Fibroblast of pulmonary artery (primary cell): ENCODE results near the gene PPIL6.

ENCODE experiments used
- DNase-seq: peaks from one replicate; pipeline ENCODE4 v3.0.0-alpha.2; 2010; ENCODE audit warnings: low read depth
- H3K4me3 ChIP-seq: replicated peaks from 2 replicates; pipeline ENCODE4 v1.5.1; 2011; ENCODE audit warnings: low read depth, mild to moderate bottlenecking, control low read depth, low read length, moderate library complexity
- CTCF ChIP-seq: IDR thresholded peaks from 2 replicates; pipeline ENCODE4 v1.5.1; 2011; ENCODE audit warnings: mild to moderate bottlenecking, control low read depth, low read length, inconsistent platforms; ENCODE audit errors: missing control alignments

Gene PPIL6

GRCh38 chr6:109377717-109378116, 62.7 kb downstream of the PPIL6 start:
- TF ChIP-seq CTCF = no peak
- no peak overlapping the region for H3K4me3 ChIP-seq
- DNase-seq = no peak

- DNase-seq = no peak
- H3K4me3 ChIP-seq = no peak overlapping the region
- TF ChIP-seq CTCF = no peak
Measured at GRCh38 chr6:109374326-109374892, 66.0 kb downstream of the PPIL6 start.

- no peak for TF ChIP-seq CTCF
- no peak overlapping the region for H3K4me3 ChIP-seq
- DNase-seq = no peak
Measured at GRCh38 chr6:109373762-109374161, 66.7 kb downstream of the PPIL6 start.

GRCh38 chr6:109373331-109373730, 67.1 kb downstream of the PPIL6 start:
- no peak overlapping the region for H3K4me3 ChIP-seq
- no peak for TF ChIP-seq CTCF
- no peak for DNase-seq

GRCh38 chr6:109372130-109372529, 68.3 kb downstream of the PPIL6 start:
- TF ChIP-seq CTCF = no peak
- H3K4me3 ChIP-seq = no peak overlapping the region
- no peak for DNase-seq

GRCh38 chr6:109370792-109371191, 69.6 kb downstream of the PPIL6 start:
- no peak for TF ChIP-seq CTCF
- no peak for DNase-seq
- H3K4me3 ChIP-seq = no peak overlapping the region

GRCh38 chr6:109370336-109370735, 70.1 kb downstream of the PPIL6 start:
- TF ChIP-seq CTCF = no peak
- DNase-seq = no peak
- no peak overlapping the region for H3K4me3 ChIP-seq
